ENCODE data around the gene RGS16.

DNA sequence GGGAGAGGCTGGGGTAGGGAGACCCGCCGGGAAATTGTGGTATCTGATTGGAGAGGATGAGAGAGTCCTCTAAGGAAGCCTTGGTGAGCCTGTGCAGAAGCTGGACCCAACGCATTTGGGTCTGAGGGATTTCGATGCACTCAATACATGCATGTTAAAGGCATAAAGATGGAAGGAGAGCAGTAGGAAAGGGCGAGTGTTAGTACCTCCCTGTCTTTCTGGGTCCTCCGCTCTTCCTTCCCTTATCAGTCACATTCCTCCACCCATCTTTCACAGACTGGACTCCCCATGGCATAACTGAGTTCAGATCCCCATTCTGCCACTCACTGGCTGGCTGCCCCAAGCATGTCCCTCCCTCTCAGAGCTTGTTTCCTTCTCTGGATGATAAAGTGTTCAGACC, 7.3 kb downstream of the RGS16 start:
- TF ChIP-seq, protein P1, sequence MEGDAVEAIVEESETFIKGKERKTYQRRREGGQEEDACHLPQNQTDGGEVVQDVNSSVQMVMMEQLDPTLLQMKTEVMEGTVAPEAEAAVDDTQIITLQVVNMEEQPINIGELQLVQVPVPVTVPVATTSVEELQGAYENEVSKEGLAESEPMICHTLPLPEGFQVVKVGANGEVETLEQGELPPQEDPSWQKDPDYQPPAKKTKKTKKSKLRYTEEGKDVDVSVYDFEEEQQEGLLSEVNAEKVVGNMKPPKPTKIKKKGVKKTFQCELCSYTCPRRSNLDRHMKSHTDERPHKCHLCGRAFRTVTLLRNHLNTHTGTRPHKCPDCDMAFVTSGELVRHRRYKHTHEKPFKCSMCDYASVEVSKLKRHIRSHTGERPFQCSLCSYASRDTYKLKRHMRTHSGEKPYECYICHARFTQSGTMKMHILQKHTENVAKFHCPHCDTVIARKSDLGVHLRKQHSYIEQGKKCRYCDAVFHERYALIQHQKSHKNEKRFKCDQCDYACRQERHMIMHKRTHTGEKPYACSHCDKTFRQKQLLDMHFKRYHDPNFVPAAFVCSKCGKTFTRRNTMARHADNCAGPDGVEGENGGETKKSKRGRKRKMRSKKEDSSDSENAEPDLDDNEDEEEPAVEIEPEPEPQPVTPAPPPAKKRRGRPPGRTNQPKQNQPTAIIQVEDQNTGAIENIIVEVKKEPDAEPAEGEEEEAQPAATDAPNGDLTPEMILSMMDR (IDR thresholded peaks at IDR 0.05) = no peak
- TF ChIP-seq POLR2A (IDR thresholded peaks at IDR 0.05) = no peak
